ENCODE measurements around the gene ZNF14.
"Not testable (repeated sequence)": the region's sequence is repeated elsewhere in the genome, so short reads cannot be mapped to it uniquely, and the experiment has no call there.

Gene ZNF14

DNA sequence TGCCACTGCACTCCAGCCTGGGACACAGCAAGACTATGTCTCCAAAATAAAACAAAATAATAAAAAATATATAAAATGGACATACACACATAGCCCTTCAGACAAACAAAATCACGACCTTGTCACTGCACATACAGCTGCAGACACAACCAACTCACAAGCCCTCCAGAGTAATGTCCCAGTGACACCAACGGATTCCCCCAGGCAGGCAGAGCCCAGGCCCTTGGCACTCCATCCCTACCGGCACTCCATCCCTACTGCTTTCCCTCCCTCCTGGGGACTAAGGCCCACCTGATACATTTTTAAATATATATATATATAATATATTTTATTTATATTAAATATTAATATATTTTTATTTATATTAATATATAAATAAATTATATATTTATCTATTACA is 45.8 kb downstream of the ZNF14 start:
- no peak for DNase-seq (ENCODE audit: low read depth in 2 of 2)

DNA sequence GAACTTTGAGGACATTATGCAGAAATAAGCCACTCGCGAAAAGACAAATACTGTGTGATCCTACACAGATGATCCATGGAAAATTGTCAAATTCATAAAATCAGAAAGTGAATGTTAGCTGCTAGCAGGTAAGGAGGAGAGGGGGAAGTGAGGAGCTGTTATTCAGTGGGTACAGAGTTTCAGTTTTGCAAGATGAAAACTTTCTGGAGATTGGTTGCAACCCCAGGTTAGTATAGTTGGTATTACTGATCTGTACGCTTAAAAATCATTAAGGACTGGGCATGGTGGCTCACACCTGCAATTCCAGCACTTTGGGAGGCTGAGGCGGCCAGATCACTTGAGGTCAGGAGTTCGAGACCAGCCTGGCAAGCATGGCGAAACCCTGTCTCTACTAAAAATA is 46.3 kb downstream of the ZNF14 start:
- DNase-seq (ENCODE audit: low read depth in 2 of 2): no peak

DNA sequence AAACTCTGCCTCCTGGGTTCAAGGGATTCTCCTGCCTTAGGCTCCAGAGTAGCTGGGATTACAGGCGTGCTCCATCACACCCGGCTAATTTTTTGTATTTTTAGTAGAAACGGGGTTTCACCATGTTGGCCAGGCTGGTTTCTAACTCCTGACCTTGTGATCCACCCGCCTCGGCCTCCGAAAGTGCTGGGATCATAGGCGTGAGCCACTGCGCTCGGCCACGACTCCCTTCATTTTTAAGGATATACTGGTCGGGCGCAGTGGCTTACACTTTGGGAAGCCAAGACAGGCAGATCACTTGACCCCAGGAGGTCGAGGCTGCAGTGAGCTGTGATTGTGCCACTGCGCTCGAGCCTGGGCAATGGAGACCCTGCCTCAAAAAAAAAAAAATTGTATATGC is 46.8 kb downstream of the ZNF14 start:
- DNase-seq (ENCODE audit: low read depth in 2 of 2): not testable (repeated sequence)

DNA sequence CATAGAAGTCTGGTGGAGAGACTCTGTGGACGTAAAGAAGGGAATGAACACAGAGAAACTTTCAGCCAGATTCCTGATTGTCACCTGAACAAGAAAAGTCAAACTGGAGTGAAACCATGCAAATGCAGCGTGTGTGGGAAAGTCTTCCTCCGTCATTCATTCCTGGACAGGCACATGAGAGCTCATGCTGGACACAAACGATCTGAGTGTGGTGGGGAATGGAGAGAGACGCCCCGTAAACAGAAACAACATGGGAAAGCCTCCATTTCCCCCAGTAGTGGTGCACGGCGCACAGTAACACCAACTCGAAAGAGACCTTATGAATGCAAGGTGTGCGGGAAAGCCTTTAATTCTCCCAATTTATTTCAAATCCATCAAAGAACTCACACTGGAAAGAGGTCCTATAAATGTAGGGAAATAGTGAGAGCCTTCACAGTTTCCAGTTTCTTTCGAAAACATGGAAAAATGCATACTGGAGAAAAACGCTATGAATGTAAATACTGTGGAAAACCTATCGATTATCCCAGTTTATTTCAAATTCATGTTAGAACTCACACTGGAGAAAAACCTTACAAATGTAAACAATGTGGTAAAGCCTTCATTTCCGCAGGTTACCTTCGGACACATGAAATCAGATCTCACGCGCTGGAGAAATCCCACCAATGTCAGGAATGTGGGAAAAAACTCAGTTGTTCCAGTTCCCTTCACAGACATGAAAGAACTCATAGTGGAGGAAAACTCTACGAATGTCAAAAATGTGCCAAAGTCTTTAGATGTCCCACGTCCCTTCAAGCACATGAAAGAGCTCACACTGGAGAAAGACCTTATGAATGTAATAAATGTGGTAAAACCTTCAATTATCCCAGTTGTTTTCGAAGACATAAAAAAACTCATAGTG is 53.5 kb downstream of the ZNF14 start:
- no peak for DNase-seq (ENCODE audit: low read depth in 2 of 2)

DNA sequence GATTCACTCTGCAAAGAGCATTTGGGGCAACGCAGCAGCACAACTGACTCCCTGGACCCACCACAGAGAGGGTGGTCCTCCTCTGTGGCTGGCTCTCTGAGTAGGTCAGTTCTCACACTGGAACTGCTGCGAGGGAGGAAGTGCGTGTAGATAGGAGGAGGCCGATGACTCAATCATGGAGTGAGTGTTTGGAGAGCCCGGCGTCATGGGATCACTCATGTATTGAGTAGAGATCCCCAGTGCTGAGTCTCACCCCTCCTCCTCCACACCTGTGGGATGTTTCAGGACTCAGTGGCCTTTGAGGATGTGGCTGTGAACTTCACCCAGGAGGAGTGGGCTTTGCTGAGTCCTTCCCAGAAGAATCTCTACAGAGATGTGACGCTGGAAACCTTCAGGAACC is 55.3 kb downstream of the ZNF14 start:
- DNase-seq (ENCODE audit: low read depth in 2 of 2): no peak

DNA sequence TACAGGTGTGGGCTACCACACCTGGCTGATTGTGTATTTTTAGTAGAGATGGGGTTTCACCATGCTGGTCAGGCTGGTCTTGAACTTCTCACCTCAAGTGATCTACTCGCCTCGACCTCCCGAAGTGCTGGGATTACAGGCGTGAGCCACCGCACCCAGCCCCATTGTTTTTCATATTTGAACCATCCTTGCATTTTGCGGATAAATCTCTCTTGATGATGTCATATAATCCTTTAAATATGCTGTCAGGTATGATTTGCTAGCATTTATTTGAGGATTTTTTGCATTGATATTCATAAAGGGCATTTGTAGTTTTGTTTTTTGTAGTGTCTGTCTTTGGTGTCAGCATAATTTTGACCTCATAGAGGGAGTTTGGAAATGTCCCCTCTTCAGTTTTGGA is 58.6 kb downstream of the ZNF14 start:
- DNase-seq (ENCODE audit: low read depth in 2 of 2): no peak

DNA sequence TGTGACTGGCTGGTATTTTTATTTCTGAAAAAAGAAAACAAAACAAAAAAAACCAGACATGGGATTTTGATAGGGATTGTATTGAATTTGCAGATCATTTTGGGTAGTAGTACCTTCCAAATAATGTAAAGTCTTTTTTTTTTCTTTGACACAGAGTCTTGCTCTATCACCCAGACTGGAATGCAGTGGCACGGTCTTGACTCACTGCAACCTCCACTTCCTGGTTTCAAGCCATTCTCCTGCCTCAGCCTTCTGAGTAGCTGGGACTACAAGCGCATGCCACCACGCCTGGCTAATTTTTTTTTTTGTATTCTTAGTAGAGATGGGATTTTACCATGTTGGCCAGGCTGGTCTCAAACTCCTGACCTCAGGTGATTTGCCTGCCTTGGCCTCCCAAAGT is 60.1 kb downstream of the ZNF14 start:
- no peak for DNase-seq (ENCODE audit: low read depth in 2 of 2)

DNA sequence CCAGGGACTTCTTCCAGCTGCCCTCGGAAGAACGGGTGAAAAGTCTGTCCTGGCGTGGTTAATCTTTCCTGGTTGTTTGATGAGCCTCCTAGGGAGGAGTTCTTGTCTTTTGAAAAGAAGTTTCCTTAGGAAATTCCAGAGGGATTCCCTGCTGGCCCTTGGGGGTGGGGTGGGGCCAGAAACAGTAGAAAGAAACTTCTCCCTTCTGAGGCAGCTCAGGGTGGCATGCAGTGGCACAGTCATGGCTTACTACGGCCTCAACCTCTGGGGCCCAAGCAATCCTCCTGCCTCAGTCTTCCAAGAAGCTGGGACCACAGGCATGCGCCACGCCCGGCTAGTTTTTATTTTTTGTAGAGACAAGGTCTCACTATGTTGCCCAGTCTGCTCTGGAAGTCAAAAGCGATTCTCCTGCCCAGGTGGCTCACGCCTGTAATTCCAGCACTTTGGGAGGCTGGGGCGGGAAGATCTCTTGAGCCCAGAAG is 62.8 kb downstream of the ZNF14 start:
- no peak for DNase-seq (ENCODE audit: low read depth in 2 of 2)

DNA sequence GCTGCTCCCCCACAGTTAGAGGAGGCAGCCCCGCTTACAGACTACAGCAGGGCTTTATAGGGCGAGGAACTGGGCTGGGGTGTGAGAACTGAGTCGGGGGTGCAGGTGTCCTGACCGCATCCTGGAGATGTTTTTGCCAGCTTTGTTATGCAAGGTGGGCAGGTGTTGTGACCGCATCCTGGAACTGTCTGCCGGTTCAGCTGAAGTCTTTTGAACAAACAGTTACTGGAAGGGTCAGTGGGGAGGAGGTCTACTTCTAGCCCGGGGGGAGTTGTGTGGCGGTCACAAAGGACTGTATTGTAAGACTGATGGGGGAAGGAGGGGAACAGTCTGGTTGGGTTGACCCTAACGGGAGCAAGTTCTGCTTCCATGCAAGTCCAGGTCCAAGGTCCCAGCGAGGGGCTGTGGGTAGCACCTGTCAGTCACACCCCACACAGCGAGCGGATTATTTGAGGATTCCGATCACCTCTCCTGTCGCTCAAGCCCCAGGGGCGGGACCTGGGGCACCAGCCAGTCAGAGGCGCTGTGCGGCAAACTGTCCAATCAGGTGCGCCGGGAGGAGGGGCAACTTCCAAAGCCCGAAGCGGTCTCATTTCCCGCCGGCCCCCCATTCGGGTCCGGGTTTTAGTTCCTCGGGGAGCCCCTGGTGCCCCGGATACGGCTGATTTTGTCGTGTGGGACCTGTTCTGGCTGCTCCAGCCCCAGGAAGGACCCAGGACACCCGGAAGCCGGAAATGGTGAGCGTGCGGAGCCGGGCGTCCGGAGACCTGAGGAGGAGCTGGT is 64.5 kb downstream of the ZNF14 start, which contains the start of gene ZNF101:
Gene ZNF101, plus strand, starts transcription at position 610 of the 783 bp plus-strand sequence. Its CDS starts 125 bp downstream, at position 735.
- DNase-seq (ENCODE audit: low read depth in 2 of 2): peak; percentile 93 to 94

DNA sequence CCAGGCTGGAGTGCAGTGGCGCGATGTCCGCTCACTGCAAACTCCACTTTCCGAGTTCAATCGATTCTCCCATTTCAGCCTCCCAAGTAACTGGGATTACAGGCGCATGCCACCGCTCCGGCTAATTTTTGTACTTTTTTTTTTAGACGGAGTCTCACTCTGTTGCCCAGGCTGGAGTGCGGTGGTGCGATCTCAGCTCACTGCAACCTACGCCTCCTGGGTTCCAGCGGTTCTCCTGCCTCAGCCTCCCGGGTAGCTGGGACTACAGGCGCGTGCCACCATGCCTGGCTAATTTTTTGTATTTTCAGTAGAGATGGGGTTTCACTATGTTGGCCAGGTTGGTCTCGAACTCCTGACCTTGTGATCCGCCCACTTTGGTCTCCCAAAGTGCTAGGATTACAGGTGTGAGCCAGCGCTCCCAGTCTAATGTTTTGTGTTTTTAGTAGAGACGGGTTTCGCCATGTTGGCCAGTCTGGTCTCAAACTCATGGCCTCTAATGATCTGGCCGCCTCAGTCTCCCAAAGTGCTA is 67.4 kb downstream of the ZNF14 start:
- not testable (repeated sequence) for DNase-seq (ENCODE audit: low read depth in 2 of 2)

DNA sequence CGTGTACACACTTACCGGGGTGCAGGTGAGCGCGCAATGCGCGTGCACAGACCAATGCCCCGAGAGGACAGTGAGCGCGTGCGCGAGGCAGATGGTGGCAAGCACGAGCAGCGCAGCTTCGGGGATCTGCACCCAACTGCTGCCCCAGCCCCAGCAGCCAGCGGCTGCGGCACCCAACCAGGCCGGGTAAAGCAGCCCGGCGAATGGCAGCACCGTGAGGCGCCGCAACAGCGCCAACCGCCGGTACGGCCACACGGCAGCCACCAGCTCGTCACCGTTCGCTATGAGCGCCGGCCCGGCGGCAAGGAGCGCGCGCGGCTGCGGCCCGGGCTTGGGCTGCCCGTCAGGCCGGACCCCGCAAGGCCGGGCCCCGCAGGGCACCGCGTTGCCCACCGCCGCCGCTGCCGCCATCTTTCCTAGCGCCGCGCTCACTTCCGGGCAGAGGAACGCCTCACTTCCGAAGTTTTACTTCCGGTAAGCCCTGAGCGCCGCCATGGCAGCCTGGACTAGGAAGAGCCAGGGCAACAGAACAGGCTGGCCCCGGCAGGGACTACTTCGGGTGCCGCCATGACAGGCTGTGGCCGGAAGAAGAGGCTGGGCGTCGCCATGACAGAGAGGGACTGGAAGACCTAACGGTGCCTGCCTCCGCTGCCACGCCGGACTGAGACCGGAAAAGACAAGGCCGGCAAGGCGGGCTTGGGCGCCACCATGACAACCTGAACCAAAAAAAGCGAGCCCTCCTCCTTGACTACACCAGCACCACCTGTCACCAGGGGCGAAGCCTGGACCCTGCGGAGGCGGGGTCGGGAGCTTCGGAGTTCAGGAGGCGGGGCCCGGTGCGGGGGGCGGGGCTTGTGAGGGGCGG is 69.4 kb downstream of the ZNF14 start, which contains the start of gene ATP13A1:
Gene ATP13A1, minus strand, starts transcription at position 421 of the 865 bp plus-strand sequence. Its CDS starts 10 bp downstream, at position 411.
- peak; percentile 82 to 84 for DNase-seq (ENCODE audit: low read depth in 2 of 2)

DNA sequence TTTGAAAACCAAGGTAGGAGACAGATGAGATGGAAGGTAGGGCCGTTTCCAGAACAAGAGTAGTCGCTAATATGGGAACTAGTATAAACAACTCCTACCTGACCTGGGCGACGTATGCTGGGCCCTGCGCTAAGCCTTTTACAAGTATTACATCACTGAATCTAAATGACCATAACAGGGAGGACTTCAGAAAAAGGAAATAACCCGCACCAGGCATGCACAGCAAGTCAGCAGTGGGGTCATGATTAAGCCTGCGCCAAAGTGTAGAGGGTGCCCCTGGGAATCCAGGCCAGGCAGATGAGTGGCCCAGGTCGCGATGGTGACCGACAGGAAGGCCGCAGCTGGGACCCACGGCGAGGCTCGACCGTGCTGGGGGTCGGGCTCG is 70.0 kb downstream of the ZNF14 start:
- no peak for DNase-seq (ENCODE audit: low read depth in 2 of 2)

DNA sequence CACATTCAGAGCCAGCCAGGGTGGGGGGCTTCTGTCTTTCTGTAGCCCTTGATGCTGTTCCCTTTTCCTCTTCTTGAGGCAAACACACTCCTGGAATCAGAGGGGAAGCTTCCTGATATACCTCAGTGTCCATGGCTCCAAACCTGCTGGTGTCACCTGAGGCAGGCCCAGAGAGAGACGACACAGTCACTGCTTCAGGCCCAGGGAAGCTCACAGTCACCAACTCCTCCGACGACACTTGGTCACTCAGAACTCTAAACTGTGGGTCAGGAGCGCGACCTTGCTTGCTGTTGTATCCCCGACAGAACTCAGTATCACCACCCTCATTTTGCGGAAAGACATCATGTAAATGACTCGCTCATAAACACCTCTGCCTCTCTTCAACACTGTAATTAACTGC is 70.6 kb downstream of the ZNF14 start:
- DNase-seq (ENCODE audit: low read depth in 2 of 2): no peak

DNA sequence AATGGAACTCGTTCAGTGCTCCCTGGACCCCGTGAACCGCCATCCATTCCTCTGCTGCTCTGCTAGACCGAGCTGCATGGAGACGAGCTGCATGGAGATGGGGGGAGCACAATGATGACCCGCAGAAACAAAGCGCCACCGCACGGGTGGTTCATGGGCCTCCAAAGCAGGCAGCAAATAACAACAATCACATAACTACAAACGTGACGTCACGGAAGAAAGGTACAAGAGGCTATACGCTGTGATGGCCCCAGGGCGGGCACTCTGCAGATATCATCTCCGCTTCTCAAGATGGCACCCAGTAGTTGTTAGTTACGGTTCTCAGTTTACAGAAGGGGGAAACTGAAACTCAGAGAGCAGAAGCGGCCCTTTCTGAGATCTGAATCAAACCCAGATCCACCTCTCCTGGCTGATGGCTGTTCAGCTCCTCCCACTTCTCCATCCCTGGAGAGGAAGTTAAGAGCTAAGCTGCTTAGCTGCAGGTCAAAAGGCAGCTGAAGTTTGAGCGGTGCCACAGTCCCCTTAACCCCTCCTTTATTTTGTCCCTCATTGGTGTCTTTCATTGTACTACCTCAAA is 71.1 kb downstream of the ZNF14 start:
- DNase-seq (ENCODE audit: low read depth in 2 of 2): no peak

DNA sequence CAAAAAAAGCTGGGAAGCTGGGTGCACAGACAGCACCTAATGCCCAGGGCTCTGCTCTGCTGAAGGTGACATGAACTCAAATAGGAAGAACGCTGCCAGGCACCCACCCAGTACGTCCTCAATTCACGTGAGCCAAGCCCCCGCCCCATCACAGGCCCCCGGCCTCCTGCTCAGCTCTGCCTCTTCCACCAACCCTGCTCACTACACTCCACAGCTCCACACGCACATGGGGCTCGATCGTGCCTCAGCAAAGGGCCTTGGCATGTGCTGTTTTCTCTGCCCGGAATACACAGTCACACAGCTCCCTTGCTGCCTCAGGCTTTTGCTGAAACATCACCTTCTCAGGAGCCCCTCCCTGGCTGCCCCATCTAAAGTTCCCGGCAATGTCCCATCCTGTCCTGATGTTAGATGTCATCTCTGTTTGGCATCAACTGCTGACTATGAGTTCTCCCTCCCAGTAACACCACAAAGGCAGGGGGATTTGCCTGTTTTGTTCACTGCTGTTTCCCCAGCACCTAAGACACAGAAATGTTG is 71.7 kb downstream of the ZNF14 start:
- no peak for DNase-seq (ENCODE audit: low read depth in 2 of 2)

Data from activated CD4-positive, alpha-beta T cell treated with anti-CD3 and anti-CD28 coated beads for 24 hours (primary cell).